Activated B cell treated with CpG ODN at 0.5 μM for 24 hours (primary cell): ENCODE data around the gene SLFN5. TPM values are rescaled to one million over a fixed set of nuclear protein-coding genes. Genes with fewer than 3 reads are reported as not detected.
A peak's percentile ranks its signal among the peaks of the same experiment; 100 is the strongest.
"Not testable (repeated sequence)": the region's sequence is repeated elsewhere in the genome, so short reads cannot be mapped to it uniquely, and the experiment has no call there.

Source experiments
- ATAC-seq: fragments of 200-7000 bp; cut with Tn5 transposase; one replicate; pipeline ENCODE4 v1.10.0; 2021; ENCODE audit warnings: low read depth, mild to moderate bottlenecking, moderate library complexity
- CTCF ChIA-PET: fragments of 350-600 bp; sonication (Branson Sonifier 250); formaldehyde crosslinking; loops from one replicate; lab custom pipeline; 2021; ENCODE audit warnings: antibody characterized with exemption; lab: Charles Lee
- POLR2A ChIA-PET: fragments of 350-600 bp; sonication (Branson Sonifier 250); formaldehyde crosslinking; loops from one replicate; lab custom pipeline; 2021; ENCODE audit warnings: antibody characterized with exemption; lab: Charles Lee
- DNase-seq: peaks from one replicate; pipeline ENCODE4 v3.0.0; 2022
- H3K27ac Mint-ChIP-seq: one replicate; pipeline ENCODE4 v1.8.0; 2020; ENCODE audit warnings: mixed read lengths
- H3K27me3 Mint-ChIP-seq: one replicate; pipeline ENCODE4 v1.8.0; 2021; ENCODE audit warnings: mixed read lengths
- H3K36me3 Mint-ChIP-seq: one replicate; pipeline ENCODE4 v1.8.0; 2021; ENCODE audit warnings: low read depth, mixed read lengths
- H3K4me1 Mint-ChIP-seq: one replicate; pipeline ENCODE4 v1.8.0; 2021; ENCODE audit warnings: mixed read lengths
- H3K4me3 Mint-ChIP-seq: one replicate; pipeline ENCODE4 v1.8.0; 2020; ENCODE audit warnings: mild to moderate bottlenecking, mixed read lengths
- H3K9me3 Mint-ChIP-seq: one replicate; pipeline ENCODE4 v1.8.0; 2020; ENCODE audit warnings: mixed read lengths
- CTCF ChIP-seq: fragments of 200-600 bp; IDR thresholded peaks from one replicate; pipeline ENCODE4 v1.8.0; 2022; ENCODE audit warnings: antibody characterized with exemption, mild to moderate bottlenecking
- intact Hi-C: fragments of 100-400 bp; cut with micrococcal nuclease; formaldehyde crosslinking; loops from one replicate; pipeline ENCODE4 v1.15.1; 2024
- total RNA-seq: library from RNA; stranded (reverse); gene quantifications from 2 replicates; pipeline ENCODE4 v1.2.3, GENCODE V29; 2022

The SLFN5 gene
- total RNA-seq, 1 donor from 2014 or later: 15.2 TPM

DNA sequence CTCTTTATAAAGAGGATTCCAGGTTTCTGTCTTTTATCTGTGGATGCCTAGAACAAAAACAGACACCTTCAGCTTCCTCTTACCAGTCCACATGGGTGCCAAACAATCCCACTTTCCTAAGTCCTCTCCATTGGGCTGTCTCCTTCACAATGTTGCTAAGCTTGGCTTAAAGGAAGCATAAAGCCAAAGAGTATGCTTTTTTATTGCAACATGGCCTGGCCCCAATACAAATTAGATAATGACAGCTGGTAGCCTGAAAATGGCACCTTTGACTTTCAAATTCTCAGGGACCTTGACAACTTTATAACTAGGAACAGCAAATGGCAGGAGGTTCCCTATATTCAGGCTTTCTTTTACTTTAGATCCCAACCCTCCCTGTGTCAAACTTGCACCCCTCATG, 55.8 kb downstream of the SLFN5 start:
- CTCF ChIA-PET: no interaction called here
- no peak overlapping the region for H3K4me3 Mint-ChIP-seq
- ATAC-seq (no peak), DNase-seq (no peak)
- POLR2A ChIA-PET: no interaction called here
- H3K27me3 Mint-ChIP-seq: peaks cover 19% of the 10 kb centered on the region
- peaks cover 15% of the 10 kb centered on the region for H3K9me3 Mint-ChIP-seq
- intact Hi-C loops: no loop called here
- no peak for TF ChIP-seq CTCF
- H3K36me3 Mint-ChIP-seq: peaks cover 4% of the 10 kb centered on the region
- no peaks in the 10 kb centered on the region for H3K4me1 Mint-ChIP-seq
- H3K27ac Mint-ChIP-seq: no peak overlapping the region

GRCh38 chr17:35299135-35299534, 56.3 kb downstream of the SLFN5 start:
- no peak overlapping the region for H3K27ac Mint-ChIP-seq
- no peak overlapping the region for H3K4me3 Mint-ChIP-seq
- H3K27me3 Mint-ChIP-seq: peaks cover 20% of the 10 kb centered on the region
- ATAC-seq (no peak), DNase-seq (no peak)
- no peaks in the 10 kb centered on the region for H3K4me1 Mint-ChIP-seq
- peaks cover 5% of the 10 kb centered on the region for H3K36me3 Mint-ChIP-seq
- intact Hi-C loops: no loop called here
- H3K9me3 Mint-ChIP-seq: peaks cover 20% of the 10 kb centered on the region
- POLR2A ChIA-PET: no interaction called here
- CTCF ChIA-PET: no interaction called here
- TF ChIP-seq CTCF: no peak

DNA sequence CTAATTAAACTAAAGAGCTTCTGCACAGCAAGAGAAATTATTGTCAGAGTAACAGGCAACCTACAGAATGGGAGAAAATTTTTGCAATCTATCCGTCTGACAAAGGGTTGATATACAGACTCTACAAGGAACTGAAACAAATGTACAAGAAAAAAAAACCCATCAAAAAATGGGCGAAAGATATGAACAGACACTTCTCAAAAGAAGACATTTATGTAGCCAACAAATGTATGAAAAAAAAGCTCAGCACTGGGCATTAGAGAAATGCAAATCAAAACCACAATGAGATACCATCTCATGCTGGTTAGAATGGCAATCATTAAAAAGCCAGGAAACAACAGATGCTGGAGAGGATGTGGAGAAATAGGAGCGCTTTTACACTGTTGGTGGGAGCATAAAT, 66.5 kb downstream of the SLFN5 start:
- intact Hi-C loops, H3K27ac Mint-ChIP-seq, H3K4me3 Mint-ChIP-seq, POLR2A ChIA-PET, H3K36me3 Mint-ChIP-seq, H3K27me3 Mint-ChIP-seq, DNase-seq, ATAC-seq: not testable (repeated sequence)
- CTCF ChIA-PET: interaction anchor here (7.5 kb wide), 1 partner anchor 225 kb away, joined by 125 read pairs; no protein-coding TSS in a partner anchor
- Mint-ChIP-seq H3K9me3 (peaks cover 14% of the 10 kb centered on the region), H3K4me1 (peaks cover 17% of the 10 kb centered on the region)

GRCh38 chr17:35312346-35312745, 69.5 kb downstream of the SLFN5 start:
- H3K4me1 Mint-ChIP-seq: peaks cover 18% of the 10 kb centered on the region
- H3K36me3 Mint-ChIP-seq: no peaks in the 10 kb centered on the region
- TF ChIP-seq CTCF: no peak
- intact Hi-C loops: loop anchor here (1.0 to 2.0 kb wide), 8 partner anchors 60 to 435 kb away; partner anchors contain the start of genes SLFN11, SLFN12 and SLFN13
- ATAC-seq (no peak), DNase-seq (no peak)
- peaks cover 14% of the 10 kb centered on the region for H3K9me3 Mint-ChIP-seq
- CTCF ChIA-PET: interaction anchor here (0.6 to 7.5 kb wide), 20 partner anchors 20 to 435 kb away, joined by 3 to 125 read pairs (median 4); partner anchors contain the start of genes PEX12, SLFN12L and SLFN13
- no peak overlapping the region for H3K27ac Mint-ChIP-seq
- no peak overlapping the region for H3K4me3 Mint-ChIP-seq
- POLR2A ChIA-PET: interaction anchor here (1.0 to 2.2 kb wide), 5 partner anchors 56 to 221 kb away, joined by 4 to 15 read pairs (median 5); partner anchors contain the start of gene SLFN13
- no peaks in the 10 kb centered on the region for H3K27me3 Mint-ChIP-seq

- Mint-ChIP-seq H3K36me3 (no peaks in the 10 kb centered on the region), H3K4me1 (peaks cover 18% of the 10 kb centered on the region), H3K4me3 (peak overlapping the region; percentile 87), H3K27me3 (no peaks in the 10 kb centered on the region), H3K9me3 (peaks cover 14% of the 10 kb centered on the region), H3K27ac (peak overlapping the region; percentile 81)
- intact Hi-C loops: loop anchor here (1.0 to 2.0 kb wide), 9 partner anchors 28 to 434 kb away; partner anchors contain the start of genes SLFN11, SLFN12 and SLFN13
- ATAC-seq (peak; percentile 87), DNase-seq (peak; percentile 53)
- ChIA-PET CTCF (interaction anchor here (0.6 to 7.5 kb wide), 25 partner anchors 20 to 435 kb away, joined by 3 to 125 read pairs (median 3); partner anchors contain the start of genes PEX12, SLFN11, SLFN12L and SLFN13), POLR2A (interaction anchor here (0.9 to 2.2 kb wide), 8 partner anchors 55 to 226 kb away, joined by 3 to 15 read pairs (median 5); partner anchors contain the start of genes SLFN11 and SLFN13)
- peak; percentile 62 for TF ChIP-seq CTCF
Observed at GRCh38 chr17:35312790-35313711, 70.2 kb downstream of the SLFN5 start.
